Bronchial epithelial cell (primary cell): ENCODE measurements around the gene ADPRHL1. TPM values are rescaled to one million over a fixed set of nuclear protein-coding genes. Genes with fewer than 3 reads are reported as not detected.
A peak's percentile ranks its signal among the peaks of the same experiment; 100 is the strongest.

Experiments used
- DNase-seq: peaks from one replicate; pipeline ENCODE4 v3.0.0-alpha.2; 2010; ENCODE audit warnings: low read depth
- FAIRE-seq: peaks from 2 replicates; lab custom pipeline; 2011; peaks lifted over from hg19 to GRCh38; lab: Jason Lieb, UNC
- H3K27me3 ChIP-seq: 2 replicates; pipeline ENCODE4 v1.5.1; 2011; ENCODE audit warnings: low read length; ENCODE audit not compliant: control insufficient read depth, insufficient read depth
- H3K36me3 ChIP-seq: 2 replicates; pipeline ENCODE4 v1.5.1; 2011; ENCODE audit warnings: low read length; ENCODE audit not compliant: control insufficient read depth, insufficient read depth
- H3K4me3 ChIP-seq: 2 replicates; pipeline ENCODE4 v1.5.1; 2011; ENCODE audit warnings: mild to moderate bottlenecking, low read depth, low read length, control low read depth
- total RNA-seq: library from RNA; depleted of rRNA; stranded (reverse); fragments of >200 nt; gene quantifications from 2 replicates; pipeline ENCODE4 v1.2.1, GENCODE V29; 2014
- TF ChIP-seq, protein P1 (sequence below): IDR thresholded peaks from 2 replicates; pipeline ENCODE4 v1.5.1; 2011; ENCODE audit warnings: mild to moderate bottlenecking, moderate library complexity, low read length, control low read depth, inconsistent platforms; ENCODE audit not compliant: insufficient read depth, severe bottlenecking

ADPRHL1 gene
- total RNA-seq, 1 donor from 2014 or later, result 0.26 TPM

GRCh38 chr13:113464476-113464875 lies 11.2 kb upstream of the ADPRHL1 start:
- H3K27me3 ChIP-seq, result no peaks in the 10 kb centered on the region
- TF ChIP-seq, protein P1, sequence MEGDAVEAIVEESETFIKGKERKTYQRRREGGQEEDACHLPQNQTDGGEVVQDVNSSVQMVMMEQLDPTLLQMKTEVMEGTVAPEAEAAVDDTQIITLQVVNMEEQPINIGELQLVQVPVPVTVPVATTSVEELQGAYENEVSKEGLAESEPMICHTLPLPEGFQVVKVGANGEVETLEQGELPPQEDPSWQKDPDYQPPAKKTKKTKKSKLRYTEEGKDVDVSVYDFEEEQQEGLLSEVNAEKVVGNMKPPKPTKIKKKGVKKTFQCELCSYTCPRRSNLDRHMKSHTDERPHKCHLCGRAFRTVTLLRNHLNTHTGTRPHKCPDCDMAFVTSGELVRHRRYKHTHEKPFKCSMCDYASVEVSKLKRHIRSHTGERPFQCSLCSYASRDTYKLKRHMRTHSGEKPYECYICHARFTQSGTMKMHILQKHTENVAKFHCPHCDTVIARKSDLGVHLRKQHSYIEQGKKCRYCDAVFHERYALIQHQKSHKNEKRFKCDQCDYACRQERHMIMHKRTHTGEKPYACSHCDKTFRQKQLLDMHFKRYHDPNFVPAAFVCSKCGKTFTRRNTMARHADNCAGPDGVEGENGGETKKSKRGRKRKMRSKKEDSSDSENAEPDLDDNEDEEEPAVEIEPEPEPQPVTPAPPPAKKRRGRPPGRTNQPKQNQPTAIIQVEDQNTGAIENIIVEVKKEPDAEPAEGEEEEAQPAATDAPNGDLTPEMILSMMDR, result no peak
- FAIRE-seq, result no peak

DNA sequence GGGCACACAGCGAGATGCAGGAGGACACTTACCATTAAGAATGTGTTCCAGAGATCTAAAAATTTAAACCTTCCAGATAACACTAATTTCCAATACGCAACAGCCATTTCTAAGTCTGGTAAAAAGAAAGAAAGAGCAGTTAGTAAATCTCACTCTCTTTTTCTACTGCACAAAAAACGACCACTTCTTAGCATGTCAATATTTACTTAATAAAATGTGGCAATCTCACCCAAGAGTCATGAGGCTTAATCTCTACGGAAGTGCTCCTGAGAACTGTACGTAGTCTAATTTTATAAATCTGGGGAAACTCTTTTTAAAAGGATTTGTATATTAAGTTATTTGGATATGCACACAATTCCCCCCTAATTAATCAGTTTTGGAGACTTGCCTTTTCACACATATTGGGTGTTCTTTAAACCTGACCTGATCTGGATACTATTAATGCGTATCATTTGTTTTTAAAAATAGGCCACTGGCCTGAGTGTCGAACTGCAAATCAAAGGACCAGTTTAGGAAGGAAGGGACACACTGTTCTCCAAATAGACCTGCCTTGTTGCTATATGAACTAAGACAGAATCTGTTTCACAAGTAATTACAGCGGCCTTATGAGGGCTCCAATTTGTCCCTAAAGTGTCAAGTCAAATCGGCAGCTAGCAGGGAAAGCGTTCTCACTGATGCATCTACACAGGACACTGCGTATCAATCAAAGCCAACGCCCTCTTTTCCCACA lies 7.9 kb upstream of the ADPRHL1 start:
- Histone ChIP-seq H3K36me3 (peaks cover 1% of the 10 kb centered on the region), H3K4me3 (no peak overlapping the region), H3K27me3 (no peaks in the 10 kb centered on the region)
- FAIRE-seq (no peak), DNase-seq (peak; percentile 32)
- TF ChIP-seq, protein P1, result no peak

More at GRCh38 chr13:113464476-113464875, 11.2 kb upstream of the ADPRHL1 start:
- no peak overlapping the region for H3K4me3 ChIP-seq
- DNase-seq, result no peak
- peaks cover 3% of the 10 kb centered on the region for H3K36me3 ChIP-seq

GRCh38 chr13:113460599-113460998 lies 7.3 kb upstream of the ADPRHL1 start:
- DNase-seq (peak; percentile 56), FAIRE-seq (no peak)
- TF ChIP-seq, protein P1, result no peak
- H3K36me3 ChIP-seq, result peaks cover 4% of the 10 kb centered on the region
- no peak overlapping the region for H3K4me3 ChIP-seq
- H3K27me3 ChIP-seq, result no peaks in the 10 kb centered on the region

GRCh38 chr13:113460064-113460555 lies 6.8 kb upstream of the ADPRHL1 start:
- Histone ChIP-seq H3K36me3 (peaks cover 6% of the 10 kb centered on the region), H3K27me3 (no peaks in the 10 kb centered on the region), H3K4me3 (no peak overlapping the region)
- FAIRE-seq, result no peak
- TF ChIP-seq, protein P1, result no peak
- DNase-seq, result no peak

- no peak overlapping the region for H3K4me3 ChIP-seq
- TF ChIP-seq, protein P1, result peak; percentile 39
- FAIRE-seq (no peak), DNase-seq (no peak)
- H3K36me3 ChIP-seq, result peaks cover 6% of the 10 kb centered on the region
- H3K27me3 ChIP-seq, result no peaks in the 10 kb centered on the region
Measured at GRCh38 chr13:113458253-113459065, 5.2 kb upstream of the ADPRHL1 start.
